ENCODE measurements around the gene KLK13.

DNA sequence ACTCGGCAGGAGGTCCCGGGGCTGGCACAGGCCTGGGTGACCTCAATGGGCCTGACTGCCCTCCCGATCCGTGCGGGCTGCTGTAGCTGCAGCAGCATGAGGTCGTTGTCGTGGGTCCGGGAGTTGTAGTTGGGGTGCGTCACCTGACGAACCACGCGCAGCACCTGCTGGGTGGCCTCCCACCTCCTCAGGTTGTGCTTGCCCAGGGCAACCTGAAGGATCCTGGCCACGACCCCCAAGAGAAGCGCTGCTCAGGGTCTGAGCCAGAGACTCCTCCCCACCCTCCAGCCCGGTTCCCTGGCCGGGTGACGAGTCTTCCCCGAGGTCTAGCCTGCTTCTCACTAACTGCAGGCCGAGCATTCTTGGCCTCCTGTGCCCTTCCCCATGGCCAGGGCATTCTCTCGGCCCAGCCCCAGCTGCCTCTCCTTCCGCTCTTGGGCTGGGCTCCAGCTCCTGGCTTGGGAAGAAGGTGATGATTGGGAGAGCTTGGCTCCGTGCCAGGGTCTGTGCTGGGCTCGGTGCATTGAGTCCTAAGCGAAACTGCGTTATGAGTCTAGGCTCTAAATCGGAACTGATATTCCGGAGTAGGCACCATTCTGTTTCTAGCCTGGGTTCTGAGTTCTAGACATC is 14.7 kb upstream of the KLK13 start:
- TF ChIP-seq, protein P1, sequence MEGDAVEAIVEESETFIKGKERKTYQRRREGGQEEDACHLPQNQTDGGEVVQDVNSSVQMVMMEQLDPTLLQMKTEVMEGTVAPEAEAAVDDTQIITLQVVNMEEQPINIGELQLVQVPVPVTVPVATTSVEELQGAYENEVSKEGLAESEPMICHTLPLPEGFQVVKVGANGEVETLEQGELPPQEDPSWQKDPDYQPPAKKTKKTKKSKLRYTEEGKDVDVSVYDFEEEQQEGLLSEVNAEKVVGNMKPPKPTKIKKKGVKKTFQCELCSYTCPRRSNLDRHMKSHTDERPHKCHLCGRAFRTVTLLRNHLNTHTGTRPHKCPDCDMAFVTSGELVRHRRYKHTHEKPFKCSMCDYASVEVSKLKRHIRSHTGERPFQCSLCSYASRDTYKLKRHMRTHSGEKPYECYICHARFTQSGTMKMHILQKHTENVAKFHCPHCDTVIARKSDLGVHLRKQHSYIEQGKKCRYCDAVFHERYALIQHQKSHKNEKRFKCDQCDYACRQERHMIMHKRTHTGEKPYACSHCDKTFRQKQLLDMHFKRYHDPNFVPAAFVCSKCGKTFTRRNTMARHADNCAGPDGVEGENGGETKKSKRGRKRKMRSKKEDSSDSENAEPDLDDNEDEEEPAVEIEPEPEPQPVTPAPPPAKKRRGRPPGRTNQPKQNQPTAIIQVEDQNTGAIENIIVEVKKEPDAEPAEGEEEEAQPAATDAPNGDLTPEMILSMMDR (conservative IDR thresholded peaks at IDR 0.05; ENCODE audit: low read depth, low read length): no peak
- no peak for TF ChIP-seq EZH2 (IDR thresholded peaks at IDR 0.05; ENCODE audit: borderline replicate concordance, low read depth, low read length, poor library complexity, severe bottlenecking)

Data from A673 (cell line).